ENCODE data around the gene MRTO4. TPM values are rescaled to one million over a fixed set of nuclear protein-coding genes. Genes with fewer than 3 reads are reported as not detected.

The MRTO4 gene
- total RNA-seq, 1 experiment from 2014 or later = 54.6 TPM

GRCh38 chr1:19202396-19202795 lies 49.2 kb upstream of the MRTO4 start (continued):
- no peak for TF ChIP-seq IRF2 (CRISPR knock-in tag; IDR thresholded peaks at IDR 0.05; ENCODE audit: borderline replicate concordance, low read depth)
- no peak for TF ChIP-seq NR3C1 (CRISPR knock-in tag; conservative IDR thresholded peaks at IDR 0.05; ENCODE audit: low read depth)
- TF ChIP-seq TCF7 (CRISPR knock-in tag; IDR thresholded peaks at IDR 0.05; ENCODE audit: low read depth) = no peak
- no peak for TF ChIP-seq ZNF396 (CRISPR knock-in tag; IDR thresholded peaks at IDR 0.05; ENCODE audit: borderline replicate concordance)
- no peak for TF ChIP-seq ZNF232 (CRISPR knock-in tag; IDR thresholded peaks at IDR 0.05)
- no peak for TF ChIP-seq GTF2I (CRISPR knock-in tag; conservative IDR thresholded peaks at IDR 0.05)

GRCh38 chr1:19203440-19203839 lies 48.2 kb upstream of the MRTO4 start:
- Mint-ChIP-seq H3K4me3 (no peak overlapping the region), H3K27me3 (ENCODE audit: low read depth) (no peaks in the 10 kb centered on the region), H3K36me3 (peaks cover 16% of the 10 kb centered on the region), H3K4me1 (peaks cover 11% of the 10 kb centered on the region), H3K27ac (no peak overlapping the region), H3K9me3 (no peaks in the 10 kb centered on the region)
- ATAC-seq = no peak
- CTCF ChIA-PET = no interaction called here
- no peak for TF ChIP-seq CREM (CRISPR knock-in tag; IDR thresholded peaks at IDR 0.05)
- TF ChIP-seq USF1 (CRISPR knock-in tag; IDR thresholded peaks at IDR 0.05) = no peak
- TF ChIP-seq ETV6 (CRISPR knock-in tag; IDR thresholded peaks at IDR 0.05) = no peak
- TF ChIP-seq NFATC4 (CRISPR knock-in tag; IDR thresholded peaks at IDR 0.05) = no peak
- no peak for TF ChIP-seq SMAD3 (CRISPR knock-in tag; IDR thresholded peaks at IDR 0.05; ENCODE audit: borderline replicate concordance)
- DNase-seq (ENCODE audit: low spot score) = no peak
- POLR2A ChIA-PET = no interaction called here

- no peak for DNase-seq (ENCODE audit: low spot score)
- H3K4me3 Mint-ChIP-seq = no peak overlapping the region
- TF ChIP-seq ATF6 (CRISPR knock-in tag; IDR thresholded peaks at IDR 0.05) (no peak), ZBTB21 (CRISPR knock-in tag; IDR thresholded peaks at IDR 0.05; ENCODE audit: borderline replicate concordance) (no peak), CREM (CRISPR knock-in tag; IDR thresholded peaks at IDR 0.05) (no peak), IRF2 (CRISPR knock-in tag; IDR thresholded peaks at IDR 0.05; ENCODE audit: borderline replicate concordance, low read depth) (no peak), JUN (CRISPR knock-in tag; IDR thresholded peaks at IDR 0.05) (no peak), TEAD4 (CRISPR knock-in tag; IDR thresholded peaks at IDR 0.05) (no peak), HMGXB4 (CRISPR knock-in tag; IDR thresholded peaks at IDR 0.05) (no peak), ZNF263 (CRISPR knock-in tag; IDR thresholded peaks at IDR 0.05; ENCODE audit: low read depth) (no peak), FOXP1 (CRISPR knock-in tag; IDR thresholded peaks at IDR 0.05; ENCODE audit: borderline replicate concordance) (no peak), ZNF138 (CRISPR knock-in tag; conservative IDR thresholded peaks at IDR 0.05) (no peak)
- ChIA-PET POLR2A (no interaction called here), CTCF (no interaction called here)
- no peak for ATAC-seq
- H3K27me3 Mint-ChIP-seq (ENCODE audit: low read depth) = no peaks in the 10 kb centered on the region
- peaks cover 20% of the 10 kb centered on the region for H3K4me1 Mint-ChIP-seq
- no peaks in the 10 kb centered on the region for H3K9me3 Mint-ChIP-seq
- peak overlapping the region; percentile 36; the same call in 1 of the 2 replicates for H3K27ac Mint-ChIP-seq
- H3K36me3 Mint-ChIP-seq = peaks cover 4% of the 10 kb centered on the region
Observed at GRCh38 chr1:19204446-19205266, 46.9 kb upstream of the MRTO4 start.
